ENCODE data around the gene KRT32.
"Not testable (repeated sequence)": the region's sequence is repeated elsewhere in the genome, so short reads cannot be mapped to it uniquely, and the experiment has no call there.

KRT32 gene

DNA sequence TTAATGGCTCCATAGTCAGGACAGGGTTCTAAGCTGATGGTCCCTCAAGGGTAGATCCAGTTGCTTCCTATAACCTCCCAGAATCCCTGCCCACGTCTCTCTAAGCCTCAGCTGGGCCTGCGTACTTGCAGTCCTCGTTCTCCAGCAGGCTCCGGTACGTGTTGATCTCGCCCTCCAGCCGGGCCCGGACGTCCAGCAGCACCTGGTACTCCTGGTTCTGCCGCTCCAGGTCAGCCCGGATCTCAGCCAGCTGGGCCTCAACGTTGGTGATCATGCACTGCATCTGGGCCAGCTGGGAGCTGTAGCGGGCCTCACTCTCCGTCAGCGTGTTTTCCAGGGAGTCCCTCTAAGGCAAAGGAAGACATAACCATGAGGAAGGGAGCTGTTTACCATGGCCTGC lies 4.5 kb downstream of the KRT32 start:
- no peak for DNase-seq

DNA sequence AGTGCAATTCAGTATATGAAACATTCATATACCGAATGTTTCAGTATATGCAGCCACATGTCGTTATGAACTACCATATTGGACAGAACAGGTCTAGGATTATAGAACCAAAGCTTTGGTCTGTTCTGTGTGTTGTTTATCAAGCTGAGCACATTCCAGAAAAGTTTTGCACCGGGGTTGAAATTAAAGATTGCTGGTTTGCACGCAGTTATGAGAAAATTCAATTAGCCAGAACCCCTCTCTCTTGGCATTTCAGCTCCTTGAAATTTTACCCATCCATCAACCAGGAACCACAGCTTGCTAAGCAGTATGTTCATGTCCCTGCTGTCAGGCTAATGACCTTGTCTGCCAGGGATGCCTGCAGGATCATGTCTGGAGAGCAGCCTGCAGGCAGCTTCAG lies 9.5 kb downstream of the KRT32 start:
- DNase-seq = no peak

DNA sequence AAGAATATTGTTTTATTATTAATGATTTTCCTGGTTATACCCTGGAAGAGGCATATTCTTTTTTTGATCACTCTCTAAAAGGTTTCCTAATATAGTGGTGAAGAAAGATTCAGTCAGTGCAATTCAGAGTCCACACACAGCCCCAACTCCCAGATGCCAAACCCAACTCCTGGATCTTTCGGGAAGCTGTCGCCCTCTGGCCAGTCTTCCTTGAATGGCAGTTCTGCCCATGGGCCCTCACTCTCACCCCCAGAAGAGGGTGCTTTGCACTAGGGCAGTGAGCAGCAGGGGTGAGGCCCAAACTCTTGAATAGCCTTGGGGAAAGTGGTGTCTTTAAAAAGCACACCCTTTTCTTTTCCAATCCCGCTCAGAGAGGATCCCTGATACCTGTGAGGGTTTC lies 11.0 kb downstream of the KRT32 start:
- DNase-seq = no peak

DNA sequence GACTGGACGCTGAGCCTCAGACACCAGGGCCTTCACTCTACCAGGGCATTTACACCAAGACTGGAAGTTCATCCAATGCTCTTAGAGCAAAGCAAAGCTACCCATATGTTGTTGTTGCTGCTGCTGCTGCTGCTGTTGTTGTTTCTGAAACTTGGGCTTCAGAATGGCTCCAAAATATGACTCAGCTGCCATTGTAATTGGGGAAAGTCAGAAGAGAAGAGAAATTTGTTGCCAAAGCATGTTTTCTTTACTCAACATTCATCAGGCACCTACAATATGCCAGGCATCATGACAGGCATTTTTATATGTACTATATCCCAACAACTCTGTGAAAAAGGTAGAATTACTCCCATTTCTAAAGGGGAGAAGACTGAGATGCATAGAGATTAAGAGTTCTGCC lies 11.9 kb downstream of the KRT32 start:
- DNase-seq = no peak

DNA sequence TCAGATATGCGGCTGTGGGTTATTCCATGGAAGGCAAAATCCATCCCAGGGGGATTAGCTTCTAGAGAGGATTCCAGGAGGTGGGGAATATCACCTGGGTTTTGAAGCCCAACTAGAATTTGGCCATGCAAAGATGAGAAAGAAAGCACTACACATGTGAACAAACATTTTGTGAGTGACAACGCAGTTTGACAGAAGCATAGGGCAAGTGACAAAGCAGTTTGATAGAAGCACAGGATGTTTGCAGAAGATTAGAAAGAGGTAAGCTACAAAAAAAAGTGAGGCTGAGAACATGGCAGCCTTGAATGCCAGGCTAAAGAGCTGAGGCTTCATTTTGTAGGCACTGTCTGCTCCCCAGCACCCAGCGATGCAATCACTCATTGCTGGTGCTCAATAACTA lies 14.1 kb downstream of the KRT32 start:
- no peak for DNase-seq

DNA sequence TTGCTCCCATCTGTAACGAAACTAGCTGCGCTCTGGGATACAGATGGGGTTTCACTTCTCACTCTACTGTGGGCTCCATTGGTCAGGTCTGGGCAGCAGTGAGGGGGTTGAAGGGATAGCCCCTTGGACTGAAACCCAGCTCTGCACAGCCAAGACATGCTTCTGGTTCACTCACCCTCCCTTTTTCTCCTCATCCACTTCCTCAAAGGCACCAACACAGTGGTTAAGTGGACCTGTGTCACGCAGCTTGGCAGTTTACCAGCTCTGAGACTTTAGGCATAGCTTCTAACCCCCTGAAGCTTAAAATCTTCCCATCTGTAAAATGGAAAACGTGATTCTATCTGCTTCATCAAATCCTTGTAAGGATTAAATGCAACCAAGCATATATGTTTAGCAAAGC lies 14.9 kb downstream of the KRT32 start:
- no peak for DNase-seq

DNA sequence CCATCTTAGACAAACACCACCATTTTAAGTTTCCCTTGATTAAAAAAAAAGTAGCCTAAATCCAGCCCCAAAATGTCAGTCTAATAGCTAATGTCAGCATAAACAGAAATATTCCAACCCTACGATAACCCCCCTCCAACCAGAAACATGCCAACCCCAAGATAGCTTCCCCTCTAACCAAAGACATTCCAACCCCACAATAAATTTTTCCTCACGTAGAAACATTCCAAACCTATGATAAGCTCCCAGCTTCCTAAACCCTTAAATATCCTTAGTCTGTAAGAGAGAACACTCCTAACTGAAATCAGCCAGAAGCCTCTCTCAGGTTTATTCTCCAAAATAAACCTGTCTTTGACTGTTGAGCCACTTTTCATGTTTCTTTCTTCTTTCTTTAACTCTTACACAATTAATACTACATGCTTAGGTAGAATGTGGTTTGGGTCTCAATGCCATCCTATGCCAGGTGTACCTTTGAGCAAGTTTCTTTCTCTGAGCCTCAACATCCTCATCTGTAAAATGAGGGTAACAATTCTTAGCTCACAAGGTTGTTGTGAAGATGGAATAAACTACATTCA lies 15.9 kb downstream of the KRT32 start:
- DNase-seq = no peak

DNA sequence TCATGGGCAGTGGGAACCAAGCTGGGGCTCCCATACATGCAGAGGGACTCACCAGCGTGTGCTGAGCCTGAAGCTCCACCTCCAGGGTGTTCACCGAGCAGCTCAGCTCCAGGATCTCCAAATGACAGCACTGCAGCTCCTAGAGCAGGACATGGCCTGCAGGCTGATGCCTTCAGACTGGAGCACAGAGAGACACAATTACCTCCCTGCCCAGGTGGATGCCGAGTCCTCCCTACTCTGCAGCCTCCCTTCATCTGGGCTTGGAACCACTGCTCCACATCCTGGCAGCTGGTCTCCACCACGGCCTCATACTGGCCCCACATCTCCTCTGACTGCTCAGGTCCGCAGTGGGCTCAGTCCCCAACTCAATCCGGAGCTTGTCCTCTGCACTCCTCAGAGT lies 18.2 kb downstream of the KRT32 start:
- no peak for DNase-seq

DNA sequence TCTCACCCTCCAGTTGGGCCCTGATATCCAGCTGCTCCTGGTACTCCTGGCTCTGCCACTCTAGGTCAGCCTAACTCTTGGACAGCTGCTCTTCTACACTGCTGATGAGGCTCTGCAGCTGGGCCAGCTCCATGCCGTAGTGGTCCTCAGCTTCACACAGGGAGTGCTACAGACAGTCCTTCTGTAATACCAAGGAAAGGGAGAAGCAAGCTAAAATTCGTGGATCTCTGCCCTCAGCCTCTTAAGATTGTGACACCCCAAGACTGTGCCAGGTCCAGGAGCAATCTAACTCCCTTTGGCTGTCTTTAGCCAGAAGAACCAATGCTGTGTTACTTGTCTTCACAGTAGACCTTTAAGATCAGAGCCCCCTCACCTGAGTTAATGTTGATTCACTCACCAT lies 18.7 kb downstream of the KRT32 start:
- DNase-seq = no peak

DNA sequence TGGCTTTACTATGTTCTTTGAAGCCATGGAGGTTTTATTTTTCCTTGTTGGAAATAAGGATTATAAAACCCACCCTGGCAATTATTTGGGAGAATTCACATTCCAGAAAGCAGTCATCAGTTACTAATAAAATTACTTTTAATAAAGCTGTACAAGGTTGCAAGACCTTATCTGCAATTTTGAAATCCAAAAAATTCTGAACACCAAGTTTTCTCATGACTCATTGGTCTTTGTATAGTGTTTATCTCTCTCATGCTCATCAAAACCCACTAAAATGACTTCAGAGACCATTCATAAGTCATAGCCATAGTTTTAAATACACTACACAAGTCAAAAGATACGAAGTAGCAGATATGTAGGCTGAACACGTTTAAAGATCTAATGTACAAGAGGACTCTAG lies 20.4 kb downstream of the KRT32 start:
- no peak for DNase-seq

DNA sequence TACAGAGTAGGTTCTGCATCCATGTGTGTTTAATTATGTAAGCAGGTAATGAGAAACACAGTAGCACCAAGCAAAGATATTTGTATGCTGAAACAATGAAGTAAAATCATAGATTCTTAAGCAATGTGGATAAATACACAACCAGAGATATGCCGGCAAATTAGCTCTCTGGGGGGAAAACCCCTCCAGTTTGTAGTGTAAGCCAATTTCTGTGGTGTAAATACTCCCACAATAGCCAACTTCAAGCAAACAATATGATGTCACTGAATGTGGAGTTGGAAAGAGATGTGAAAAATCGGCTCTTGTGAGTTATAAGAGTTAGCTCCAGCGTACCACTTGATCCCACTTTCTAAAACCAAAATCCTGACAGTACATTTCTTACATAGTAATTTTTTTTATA lies 22.5 kb downstream of the KRT32 start:
- DNase-seq = no peak

DNA sequence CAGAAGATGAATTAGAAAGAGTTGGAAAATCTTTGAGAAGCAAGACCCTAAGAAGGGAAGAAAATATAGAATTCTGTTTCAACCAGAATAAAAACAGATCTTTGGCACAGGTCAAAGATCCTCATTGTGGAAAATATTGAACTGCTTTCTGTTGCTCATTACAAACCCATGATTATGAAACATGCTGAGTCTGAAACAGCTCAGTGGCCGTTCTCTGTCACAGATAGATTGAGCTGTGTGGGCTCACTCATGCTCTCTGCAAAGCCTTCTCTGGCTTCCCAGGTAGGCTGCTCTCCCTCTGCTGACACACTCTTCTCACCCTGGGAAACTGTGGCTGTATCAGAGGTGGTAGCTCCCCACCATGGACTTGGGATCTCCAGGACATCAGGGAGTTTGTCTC lies 23.0 kb downstream of the KRT32 start:
- no peak for DNase-seq

DNA sequence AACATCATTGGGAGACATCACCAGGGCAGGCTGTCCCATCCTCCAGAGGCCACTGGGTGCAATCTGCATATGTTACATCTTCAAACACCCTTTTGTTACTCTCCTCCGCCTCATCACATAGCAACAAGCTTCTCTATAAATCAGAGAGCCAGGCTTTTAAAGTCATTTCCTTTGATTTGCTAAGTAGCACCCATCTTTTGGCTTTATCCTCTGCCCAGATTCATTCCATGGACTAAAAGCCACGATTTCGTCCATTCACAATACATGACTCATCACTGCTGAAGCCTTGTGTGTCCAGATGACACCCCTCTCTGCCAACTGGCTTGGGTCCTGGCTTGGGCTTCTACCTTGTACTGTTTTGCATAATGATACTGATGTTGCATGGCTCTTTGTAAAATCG lies 24.4 kb downstream of the KRT32 start:
- DNase-seq = no peak

DNA sequence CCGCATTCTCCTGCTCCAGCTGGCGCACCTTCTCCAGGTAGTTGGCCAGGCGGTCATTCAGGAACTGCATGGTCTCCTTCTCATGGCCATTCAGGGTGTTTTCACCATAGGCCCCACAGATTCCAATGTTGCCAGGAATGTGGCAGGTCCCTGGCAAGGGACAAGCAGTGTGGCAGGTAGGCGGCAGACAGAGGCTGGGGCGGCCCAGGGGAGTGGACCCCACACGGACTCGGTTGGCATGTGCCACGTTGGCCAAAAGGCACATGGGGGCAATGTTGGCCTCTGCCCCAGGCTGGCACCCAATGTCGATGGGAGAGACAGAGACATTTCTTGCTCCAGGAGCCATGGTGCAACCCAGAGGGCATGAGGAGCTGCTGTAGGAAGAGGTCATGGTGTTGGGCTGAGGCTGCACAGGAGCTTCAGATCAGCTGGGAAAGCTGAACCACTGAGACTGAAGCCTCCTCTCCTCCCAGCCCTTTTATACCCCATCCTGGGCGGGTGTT lies 26.6 kb downstream of the KRT32 start, which contains the start of gene KRT38:
Gene KRT38, minus strand, starts transcription at position 453 of the 503 bp plus-strand sequence. Its CDS starts 62 bp downstream, at position 391.
- DNase-seq = no peak

DNA sequence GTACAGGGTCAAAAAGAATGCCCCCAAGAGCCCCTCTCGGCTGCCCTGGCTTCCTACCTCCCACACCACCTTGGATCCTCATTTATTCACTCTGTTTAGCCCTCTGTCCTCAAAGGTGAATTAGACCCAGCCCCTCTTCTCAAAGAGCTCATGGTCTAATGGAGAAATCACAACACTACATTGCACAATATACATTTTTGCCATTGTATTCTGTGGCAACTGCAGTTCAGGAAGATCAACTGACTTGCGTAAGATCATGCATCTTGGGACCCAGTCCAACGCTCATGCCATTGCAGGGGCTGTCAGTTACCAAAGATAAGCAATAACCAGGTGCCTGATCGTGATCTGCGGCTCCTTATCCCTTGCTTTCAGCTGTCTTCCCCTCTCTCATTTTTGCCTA lies 27.8 kb downstream of the KRT32 start:
- no peak for DNase-seq

DNA sequence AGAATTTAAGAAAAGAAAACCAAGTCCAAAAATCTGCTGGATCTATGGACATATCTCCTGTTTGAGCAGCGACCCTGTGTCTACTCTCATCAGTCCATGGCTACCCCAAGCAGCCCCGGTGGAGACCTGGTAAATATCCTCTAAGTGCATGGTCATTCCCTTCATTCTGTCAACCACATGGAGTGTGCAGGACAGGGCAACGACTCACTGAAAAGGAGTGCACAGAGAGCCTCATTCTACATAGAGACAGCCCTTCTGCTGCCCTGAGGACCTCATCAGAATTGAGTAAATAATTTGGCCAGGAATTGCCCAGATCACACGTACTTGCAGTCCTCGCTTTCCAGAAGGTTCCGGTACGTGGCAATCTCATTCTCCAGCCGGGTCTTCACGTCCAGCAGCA lies 29.4 kb downstream of the KRT32 start:
- DNase-seq = no peak

DNA sequence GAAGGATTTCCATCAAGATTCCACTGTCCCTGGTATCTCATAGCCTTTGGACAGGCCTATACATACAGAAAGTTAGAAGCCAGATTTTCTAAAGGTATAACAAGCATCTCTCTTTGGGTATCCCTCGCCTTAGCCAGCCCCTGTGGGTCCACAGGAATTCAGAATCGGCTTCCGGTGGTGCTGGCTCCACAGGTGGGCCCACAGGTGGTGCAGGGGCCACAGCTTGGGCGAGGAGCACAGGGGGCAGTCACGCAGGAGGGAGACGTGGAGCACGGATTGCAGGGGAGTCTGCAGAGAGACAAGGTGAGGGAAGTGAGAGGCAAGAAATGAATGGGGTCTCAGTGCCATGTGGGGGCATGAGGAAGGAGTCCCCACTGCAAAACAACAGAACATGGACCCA lies 29.9 kb downstream of the KRT32 start:
- DNase-seq = no peak

DNA sequence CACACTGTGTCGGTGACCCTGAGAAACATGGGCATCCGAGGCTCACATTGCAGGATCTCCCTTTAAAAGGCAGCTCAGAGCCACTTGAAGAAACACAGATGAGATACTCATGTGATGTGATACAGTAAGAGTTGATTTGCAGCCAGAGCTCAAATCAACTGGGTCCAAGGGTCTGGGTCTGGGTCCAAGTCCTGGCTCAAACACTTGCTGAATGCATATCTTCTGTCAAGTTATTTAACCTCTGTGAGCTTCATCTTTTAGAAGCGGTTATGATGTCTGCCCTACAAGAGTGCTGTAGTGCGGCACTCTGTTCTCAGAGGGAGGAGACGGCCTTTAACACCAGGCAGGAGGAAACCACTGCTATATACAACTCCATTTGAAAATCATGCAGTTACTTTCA lies 32.8 kb downstream of the KRT32 start:
- DNase-seq = no peak

DNA sequence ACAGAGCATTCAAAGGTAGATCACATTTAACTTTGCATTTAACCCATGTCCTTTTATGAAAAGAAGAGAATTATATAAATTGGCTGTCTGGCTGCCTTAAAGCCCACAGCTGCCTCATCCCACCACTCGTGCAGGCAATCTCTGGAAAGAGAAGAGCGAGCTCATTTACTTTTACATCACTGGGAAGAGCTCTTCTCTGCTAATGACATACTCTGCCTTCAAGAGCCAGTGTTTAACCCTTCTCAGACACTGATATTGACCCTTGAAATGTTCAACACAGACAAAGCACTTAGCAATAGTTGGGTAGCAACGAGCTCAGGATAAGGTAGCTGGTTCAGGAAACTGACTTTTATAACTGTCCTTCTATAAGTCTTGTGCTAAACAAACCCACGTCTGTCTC lies 33.2 kb downstream of the KRT32 start:
- no peak for DNase-seq

DNA sequence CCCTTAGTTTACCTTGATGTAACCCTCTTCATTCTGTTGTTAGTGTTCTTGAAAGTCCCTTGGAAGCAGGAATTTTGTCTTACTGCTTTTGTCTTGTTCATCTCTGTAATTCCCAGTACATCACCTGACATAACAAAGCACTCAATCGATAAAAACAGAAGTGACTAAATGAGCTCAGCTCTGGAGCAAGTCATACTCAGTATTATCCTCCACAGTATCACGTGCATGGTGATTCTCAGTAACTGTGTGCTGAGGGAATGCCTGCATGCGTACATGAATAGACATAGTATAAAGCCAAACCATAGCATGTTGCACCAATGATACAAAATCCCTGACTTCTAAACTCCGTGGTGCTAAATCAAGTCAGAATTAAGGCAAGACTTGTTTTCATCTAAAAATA lies 33.6 kb downstream of the KRT32 start:
- no peak for DNase-seq

DNA sequence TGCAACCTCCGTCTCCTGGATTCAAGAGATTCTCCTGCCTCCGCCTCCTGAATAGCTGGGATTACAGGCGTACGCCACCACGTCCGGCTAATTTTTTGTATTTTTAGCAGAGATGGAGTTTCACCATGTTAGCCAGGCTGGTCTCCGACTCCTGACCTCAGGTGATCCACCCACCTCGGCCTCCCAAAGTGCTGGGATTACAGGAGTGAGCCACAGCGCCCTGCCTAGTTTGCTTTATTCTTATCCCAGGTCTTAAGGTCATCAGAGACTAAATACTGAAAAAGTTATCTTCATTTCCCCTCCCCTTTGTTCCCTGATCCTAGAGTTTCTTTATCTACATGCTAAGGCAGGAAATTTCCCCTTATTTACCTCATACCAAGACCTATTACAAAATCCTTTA lies 36.8 kb downstream of the KRT32 start:
- not testable (repeated sequence) for DNase-seq

DNA sequence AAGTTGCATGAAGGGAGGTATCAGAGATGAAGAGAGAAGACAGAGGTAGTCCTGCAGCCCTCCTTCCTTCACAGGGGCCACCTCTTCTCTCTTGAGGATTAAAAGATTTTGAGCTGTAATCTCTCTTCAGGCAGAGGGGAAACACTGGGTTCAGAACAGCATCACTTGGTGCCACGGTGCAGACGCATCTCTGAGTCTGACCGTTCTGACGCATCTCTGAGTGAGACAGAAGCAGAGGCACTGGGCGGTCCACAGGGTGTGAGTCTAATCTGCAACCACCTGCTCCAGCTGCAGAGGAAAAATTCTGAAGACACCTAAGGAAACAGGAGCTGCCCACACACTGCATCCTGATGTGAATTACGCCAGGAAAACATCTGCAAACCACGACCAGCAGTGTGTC lies 37.5 kb downstream of the KRT32 start:
- DNase-seq = no peak

DNA sequence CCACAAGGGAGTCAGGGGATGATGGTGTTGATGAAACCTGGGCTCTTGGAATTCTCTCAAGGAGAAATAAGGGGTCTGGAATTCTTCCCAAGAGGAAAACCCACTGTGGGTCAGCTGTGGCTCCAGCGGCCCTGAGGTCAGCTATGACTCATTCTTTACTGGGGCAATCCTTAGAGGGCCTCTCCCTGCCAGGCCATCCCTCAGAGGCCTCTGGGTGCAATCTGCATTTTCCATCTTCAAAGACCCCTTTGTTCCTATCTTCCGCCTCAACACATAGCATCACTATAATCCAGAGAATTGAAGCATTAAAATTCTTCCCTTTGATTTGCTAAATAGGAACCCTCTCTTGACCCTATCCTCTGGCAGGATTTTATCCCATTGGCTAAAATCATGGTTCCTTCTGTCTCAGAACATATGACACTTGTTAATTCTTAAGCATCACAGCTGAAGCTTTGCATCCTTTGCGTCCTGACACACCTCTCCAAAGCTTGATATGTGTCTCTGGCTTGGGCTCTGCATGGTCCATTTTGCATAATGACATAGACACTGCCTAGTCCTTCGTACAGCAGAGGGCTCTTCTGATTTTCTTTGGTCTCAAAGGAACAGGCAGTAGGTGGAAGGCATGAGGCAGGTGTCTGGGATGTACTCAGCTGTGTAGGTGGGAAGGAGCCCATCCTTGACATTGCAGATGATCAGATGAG lies 38.4 kb downstream of the KRT32 start:
- DNase-seq = no peak

DNA sequence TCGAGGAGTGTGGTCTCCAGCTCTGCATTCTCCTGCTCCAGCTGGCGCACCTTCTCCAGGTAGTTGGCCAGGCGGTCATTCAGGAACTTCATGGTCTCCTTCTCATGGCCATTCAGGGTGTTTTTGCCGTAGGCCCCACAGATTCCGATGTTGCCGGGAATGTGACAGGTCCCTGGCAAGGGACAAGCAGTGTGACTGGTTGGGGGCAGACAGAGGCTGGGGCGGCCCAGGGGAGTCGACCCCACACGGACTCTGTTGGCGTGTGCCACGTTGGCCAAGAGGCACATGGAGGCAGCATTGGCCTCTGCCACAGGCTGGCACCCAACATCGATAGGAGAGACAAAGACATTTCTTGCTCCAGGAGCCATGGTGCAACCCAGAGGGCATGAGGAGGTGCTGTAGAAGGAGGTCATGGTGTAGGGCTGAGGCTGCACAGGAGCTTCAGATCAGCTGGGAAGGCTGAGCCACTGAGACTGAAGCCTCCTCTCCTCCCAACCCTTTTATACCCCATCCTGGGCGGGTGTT lies 43.0 kb downstream of the KRT32 start, which contains the start of gene KRT37:
Gene KRT37, minus strand, starts transcription at position 475 of the 525 bp plus-strand sequence. Its CDS starts 62 bp downstream, at position 413.
- no peak for DNase-seq

DNA sequence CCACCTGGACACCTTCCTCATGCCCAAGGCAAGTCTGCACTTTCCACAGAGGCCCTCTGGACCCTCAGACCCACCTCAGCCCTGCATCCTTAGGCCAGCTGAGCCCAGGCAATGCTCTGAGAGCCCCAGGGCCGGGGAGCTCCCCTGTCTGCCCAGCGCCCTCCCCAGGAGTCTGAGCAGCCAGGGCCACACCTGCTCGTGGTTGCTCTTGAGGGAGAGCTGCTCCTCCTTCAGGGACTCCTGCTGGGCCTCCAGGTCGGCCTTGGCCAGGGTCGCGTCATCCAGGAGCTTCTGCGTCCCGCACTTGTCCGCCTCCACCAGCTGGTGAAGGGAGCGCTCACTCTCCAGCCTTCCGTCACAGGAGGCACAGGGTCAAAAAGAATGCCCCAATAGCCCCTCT lies 44.6 kb downstream of the KRT32 start:
- DNase-seq = not testable (repeated sequence)
